GM23338 (cell line): Measurements from ENCODE around the gene NDEL1.

Source experiments
- CREB1 ChIP-seq: fragments of 250-450 bp; sonication (Bioruptor Pico); IDR thresholded peaks from 2 replicates; pipeline ENCODE4 v1.5.0; 2020; ENCODE audit warnings: low read depth, mild to moderate bottlenecking, moderate library complexity
- EZH2 ChIP-seq: fragments of 200-600 bp; sonication (generic); IDR thresholded peaks from one replicate; pipeline ENCODE4 v1.8.0; 2017; ENCODE audit warnings: antibody characterized with exemption, mild to moderate bottlenecking, low read depth; ENCODE audit not compliant: unreplicated experiment
- EZH2phosphoT487 ChIP-seq: fragments of 200-600 bp; sonication (generic); IDR thresholded peaks from one replicate; pipeline ENCODE4 v1.8.1; 2018; ENCODE audit warnings: antibody characterized with exemption; ENCODE audit not compliant: unreplicated experiment
- JUNB ChIP-seq: IDR thresholded peaks from one replicate; pipeline ENCODE4 v1.6.1; 2016; ENCODE audit warnings: antibody characterized with exemption; ENCODE audit not compliant: unreplicated experiment
- NANOG ChIP-seq: IDR thresholded peaks from 2 replicates; pipeline ENCODE4 v1.6.1; 2016; ENCODE audit warnings: antibody characterized with exemption, borderline replicate concordance
- POLR2AphosphoS5 ChIP-seq: IDR thresholded peaks from 2 replicates; pipeline ENCODE4 v1.6.1; 2016; ENCODE audit warnings: antibody characterized with exemption, low read depth
- ZNF331 ChIP-seq: fragments of 250-450 bp; sonication (Bioruptor Pico); IDR thresholded peaks from 2 replicates; pipeline ENCODE4 v1.5.0; 2020; ENCODE audit warnings: low read depth, mild to moderate bottlenecking, moderate library complexity
- TF ChIP-seq, protein P1 (sequence below), 2 experiments: fragments of 200-600 bp in 1 of 2; sonication (generic) in 1 of 2; conservative IDR thresholded peaks; 2 replicates each; pipeline versions ENCODE4 v1.5.1 to v1.6.1; 2016 to 2017; ENCODE audit warnings: antibody characterized with exemption in 2 of 2, low read depth in 2 of 2, mild to moderate bottlenecking in 2 of 2, moderate library complexity in 1 of 2
- TF ChIP-seq, protein P2 (sequence below): IDR thresholded peaks from one replicate; pipeline ENCODE4 v1.6.1; 2018; ENCODE audit warnings: antibody characterized with exemption; ENCODE audit not compliant: unreplicated experiment
- TF ChIP-seq, protein P3 (sequence below): fragments of 250-450 bp; sonication (Bioruptor Pico); IDR thresholded peaks from 2 replicates; pipeline ENCODE4 v1.5.0; 2020; ENCODE audit warnings: mild to moderate bottlenecking, moderate library complexity
- TF ChIP-seq, protein P4 (sequence below): IDR thresholded peaks from 2 replicates; pipeline ENCODE4 v1.6.1; 2016; ENCODE audit warnings: antibody characterized with exemption

DNA sequence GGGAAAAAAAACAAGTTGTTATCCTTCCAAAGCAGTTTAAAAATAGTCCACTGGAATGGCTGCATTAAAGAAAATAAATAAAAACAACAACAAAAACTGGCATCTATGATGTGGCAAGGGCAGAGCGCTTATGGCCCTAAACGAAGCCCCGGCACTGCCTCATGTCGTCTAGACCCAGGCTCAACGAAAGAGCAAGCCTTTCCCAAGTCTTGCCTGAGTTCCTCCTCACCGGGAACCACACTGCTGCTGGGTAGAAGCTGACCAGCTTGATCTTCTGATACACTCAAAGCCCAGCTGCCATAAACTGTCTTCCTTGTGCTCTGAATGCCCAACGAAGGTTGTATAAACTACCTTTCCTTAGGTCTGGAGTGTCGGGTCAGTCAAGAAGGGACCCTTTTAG, 37.0 kb downstream of the NDEL1 start:
- TF ChIP-seq EZH2 (no peak), POLR2AphosphoS5 (peak; percentile 3; the same call in 1 of the 2 replicates), EZH2phosphoT487 (no peak), CREB1 (CRISPR knock-in tag) (no peak), ZNF331 (CRISPR knock-in tag) (no peak), NANOG (no peak), JUNB (no peak)
- TF ChIP-seq, protein P1, sequence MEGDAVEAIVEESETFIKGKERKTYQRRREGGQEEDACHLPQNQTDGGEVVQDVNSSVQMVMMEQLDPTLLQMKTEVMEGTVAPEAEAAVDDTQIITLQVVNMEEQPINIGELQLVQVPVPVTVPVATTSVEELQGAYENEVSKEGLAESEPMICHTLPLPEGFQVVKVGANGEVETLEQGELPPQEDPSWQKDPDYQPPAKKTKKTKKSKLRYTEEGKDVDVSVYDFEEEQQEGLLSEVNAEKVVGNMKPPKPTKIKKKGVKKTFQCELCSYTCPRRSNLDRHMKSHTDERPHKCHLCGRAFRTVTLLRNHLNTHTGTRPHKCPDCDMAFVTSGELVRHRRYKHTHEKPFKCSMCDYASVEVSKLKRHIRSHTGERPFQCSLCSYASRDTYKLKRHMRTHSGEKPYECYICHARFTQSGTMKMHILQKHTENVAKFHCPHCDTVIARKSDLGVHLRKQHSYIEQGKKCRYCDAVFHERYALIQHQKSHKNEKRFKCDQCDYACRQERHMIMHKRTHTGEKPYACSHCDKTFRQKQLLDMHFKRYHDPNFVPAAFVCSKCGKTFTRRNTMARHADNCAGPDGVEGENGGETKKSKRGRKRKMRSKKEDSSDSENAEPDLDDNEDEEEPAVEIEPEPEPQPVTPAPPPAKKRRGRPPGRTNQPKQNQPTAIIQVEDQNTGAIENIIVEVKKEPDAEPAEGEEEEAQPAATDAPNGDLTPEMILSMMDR (conservative IDR thresholded peaks at IDR 0.05; ENCODE audit: low read depth in 2 of 2), result no peak
- TF ChIP-seq, protein P2, sequence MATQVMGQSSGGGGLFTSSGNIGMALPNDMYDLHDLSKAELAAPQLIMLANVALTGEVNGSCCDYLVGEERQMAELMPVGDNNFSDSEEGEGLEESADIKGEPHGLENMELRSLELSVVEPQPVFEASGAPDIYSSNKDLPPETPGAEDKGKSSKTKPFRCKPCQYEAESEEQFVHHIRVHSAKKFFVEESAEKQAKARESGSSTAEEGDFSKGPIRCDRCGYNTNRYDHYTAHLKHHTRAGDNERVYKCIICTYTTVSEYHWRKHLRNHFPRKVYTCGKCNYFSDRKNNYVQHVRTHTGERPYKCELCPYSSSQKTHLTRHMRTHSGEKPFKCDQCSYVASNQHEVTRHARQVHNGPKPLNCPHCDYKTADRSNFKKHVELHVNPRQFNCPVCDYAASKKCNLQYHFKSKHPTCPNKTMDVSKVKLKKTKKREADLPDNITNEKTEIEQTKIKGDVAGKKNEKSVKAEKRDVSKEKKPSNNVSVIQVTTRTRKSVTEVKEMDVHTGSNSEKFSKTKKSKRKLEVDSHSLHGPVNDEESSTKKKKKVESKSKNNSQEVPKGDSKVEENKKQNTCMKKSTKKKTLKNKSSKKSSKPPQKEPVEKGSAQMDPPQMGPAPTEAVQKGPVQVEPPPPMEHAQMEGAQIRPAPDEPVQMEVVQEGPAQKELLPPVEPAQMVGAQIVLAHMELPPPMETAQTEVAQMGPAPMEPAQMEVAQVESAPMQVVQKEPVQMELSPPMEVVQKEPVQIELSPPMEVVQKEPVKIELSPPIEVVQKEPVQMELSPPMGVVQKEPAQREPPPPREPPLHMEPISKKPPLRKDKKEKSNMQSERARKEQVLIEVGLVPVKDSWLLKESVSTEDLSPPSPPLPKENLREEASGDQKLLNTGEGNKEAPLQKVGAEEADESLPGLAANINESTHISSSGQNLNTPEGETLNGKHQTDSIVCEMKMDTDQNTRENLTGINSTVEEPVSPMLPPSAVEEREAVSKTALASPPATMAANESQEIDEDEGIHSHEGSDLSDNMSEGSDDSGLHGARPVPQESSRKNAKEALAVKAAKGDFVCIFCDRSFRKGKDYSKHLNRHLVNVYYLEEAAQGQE, result no peak
- TF ChIP-seq, protein P3, sequence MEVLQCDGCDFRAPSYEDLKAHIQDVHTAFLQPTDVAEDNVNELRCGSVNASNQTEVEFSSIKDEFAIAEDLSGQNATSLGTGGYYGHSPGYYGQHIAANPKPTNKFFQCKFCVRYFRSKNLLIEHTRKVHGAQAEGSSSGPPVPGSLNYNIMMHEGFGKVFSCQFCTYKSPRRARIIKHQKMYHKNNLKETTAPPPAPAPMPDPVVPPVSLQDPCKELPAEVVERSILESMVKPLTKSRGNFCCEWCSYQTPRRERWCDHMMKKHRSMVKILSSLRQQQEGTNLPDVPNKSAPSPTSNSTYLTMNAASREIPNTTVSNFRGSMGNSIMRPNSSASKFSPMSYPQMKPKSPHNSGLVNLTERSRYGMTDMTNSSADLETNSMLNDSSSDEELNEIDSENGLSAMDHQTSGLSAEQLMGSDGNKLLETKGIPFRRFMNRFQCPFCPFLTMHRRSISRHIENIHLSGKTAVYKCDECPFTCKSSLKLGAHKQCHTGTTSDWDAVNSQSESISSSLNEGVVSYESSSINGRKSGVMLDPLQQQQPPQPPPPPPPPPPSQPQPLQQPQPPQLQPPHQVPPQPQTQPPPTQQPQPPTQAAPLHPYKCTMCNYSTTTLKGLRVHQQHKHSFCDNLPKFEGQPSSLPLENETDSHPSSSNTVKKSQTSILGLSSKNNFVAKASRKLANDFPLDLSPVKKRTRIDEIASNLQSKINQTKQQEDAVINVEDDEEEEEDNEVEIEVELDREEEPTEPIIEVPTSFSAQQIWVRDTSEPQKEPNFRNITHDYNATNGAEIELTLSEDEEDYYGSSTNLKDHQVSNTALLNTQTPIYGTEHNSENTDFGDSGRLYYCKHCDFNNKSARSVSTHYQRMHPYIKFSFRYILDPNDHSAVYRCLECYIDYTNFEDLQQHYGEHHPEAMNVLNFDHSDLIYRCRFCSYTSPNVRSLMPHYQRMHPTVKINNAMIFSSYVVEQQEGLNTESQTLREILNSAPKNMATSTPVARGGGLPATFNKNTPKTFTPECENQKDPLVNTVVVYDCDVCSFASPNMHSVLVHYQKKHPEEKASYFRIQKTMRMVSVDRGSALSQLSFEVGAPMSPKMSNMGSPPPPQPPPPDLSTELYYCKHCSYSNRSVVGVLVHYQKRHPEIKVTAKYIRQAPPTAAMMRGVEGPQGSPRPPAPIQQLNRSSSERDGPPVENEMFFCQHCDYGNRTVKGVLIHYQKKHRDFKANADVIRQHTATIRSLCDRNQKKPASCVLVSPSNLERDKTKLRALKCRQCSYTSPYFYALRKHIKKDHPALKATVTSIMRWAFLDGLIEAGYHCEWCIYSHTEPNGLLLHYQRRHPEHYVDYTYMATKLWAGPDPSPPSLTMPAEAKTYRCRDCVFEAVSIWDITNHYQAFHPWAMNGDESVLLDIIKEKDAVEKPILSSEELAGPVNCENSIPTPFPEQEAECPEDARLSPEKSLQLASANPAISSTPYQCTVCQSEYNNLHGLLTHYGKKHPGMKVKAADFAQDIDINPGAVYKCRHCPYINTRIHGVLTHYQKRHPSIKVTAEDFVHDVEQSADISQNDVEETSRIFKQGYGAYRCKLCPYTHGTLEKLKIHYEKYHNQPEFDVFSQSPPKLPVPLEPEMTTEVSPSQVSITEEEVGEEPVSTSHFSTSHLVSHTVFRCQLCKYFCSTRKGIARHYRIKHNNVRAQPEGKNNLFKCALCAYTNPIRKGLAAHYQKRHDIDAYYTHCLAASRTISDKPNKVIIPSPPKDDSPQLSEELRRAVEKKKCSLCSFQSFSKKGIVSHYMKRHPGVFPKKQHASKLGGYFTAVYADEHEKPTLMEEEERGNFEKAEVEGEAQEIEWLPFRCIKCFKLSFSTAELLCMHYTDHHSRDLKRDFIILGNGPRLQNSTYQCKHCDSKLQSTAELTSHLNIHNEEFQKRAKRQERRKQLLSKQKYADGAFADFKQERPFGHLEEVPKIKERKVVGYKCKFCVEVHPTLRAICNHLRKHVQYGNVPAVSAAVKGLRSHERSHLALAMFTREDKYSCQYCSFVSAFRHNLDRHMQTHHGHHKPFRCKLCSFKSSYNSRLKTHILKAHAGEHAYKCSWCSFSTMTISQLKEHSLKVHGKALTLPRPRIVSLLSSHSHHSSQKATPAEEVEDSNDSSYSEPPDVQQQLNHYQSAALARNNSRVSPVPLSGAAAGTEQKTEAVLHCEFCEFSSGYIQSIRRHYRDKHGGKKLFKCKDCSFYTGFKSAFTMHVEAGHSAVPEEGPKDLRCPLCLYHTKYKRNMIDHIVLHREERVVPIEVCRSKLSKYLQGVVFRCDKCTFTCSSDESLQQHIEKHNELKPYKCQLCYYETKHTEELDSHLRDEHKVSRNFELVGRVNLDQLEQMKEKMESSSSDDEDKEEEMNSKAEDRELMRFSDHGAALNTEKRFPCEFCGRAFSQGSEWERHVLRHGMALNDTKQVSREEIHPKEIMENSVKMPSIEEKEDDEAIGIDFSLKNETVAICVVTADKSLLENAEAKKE (CRISPR knock-in tag), result no peak
- TF ChIP-seq, protein P4, sequence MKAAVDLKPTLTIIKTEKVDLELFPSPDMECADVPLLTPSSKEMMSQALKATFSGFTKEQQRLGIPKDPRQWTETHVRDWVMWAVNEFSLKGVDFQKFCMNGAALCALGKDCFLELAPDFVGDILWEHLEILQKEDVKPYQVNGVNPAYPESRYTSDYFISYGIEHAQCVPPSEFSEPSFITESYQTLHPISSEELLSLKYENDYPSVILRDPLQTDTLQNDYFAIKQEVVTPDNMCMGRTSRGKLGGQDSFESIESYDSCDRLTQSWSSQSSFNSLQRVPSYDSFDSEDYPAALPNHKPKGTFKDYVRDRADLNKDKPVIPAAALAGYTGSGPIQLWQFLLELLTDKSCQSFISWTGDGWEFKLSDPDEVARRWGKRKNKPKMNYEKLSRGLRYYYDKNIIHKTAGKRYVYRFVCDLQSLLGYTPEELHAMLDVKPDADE, result no peak
